CD4-positive, alpha-beta T cell treated with Interleukin-1 beta for 1 hour (primary cell): ENCODE measurements around the gene MGAM2.

Source experiments
- DNase-seq, 2 donors: peaks; one replicate each; pipeline ENCODE4 v3.0.0-alpha.2; 2020 to 2022

Gene MGAM2

DNA sequence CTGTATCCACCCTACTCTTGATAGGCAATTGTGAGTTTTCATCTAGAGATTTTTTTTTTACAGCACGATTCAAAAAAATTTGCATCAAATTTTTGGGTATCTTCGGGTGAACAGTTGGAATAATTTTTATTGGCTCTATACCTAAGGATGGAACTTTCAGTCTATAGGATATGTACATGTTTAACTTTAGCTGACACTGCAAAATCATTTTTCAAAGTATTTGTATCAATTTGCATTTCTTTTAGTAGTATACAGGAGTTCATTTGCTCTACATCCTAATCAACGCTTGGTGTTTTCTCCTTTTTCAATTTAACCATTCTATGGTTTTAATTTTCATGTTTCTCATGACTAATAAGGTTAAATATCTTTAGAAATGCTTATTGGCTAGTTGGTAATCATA, 11.7 kb downstream of the MGAM2 start:
- DNase-seq, result no peak

DNA sequence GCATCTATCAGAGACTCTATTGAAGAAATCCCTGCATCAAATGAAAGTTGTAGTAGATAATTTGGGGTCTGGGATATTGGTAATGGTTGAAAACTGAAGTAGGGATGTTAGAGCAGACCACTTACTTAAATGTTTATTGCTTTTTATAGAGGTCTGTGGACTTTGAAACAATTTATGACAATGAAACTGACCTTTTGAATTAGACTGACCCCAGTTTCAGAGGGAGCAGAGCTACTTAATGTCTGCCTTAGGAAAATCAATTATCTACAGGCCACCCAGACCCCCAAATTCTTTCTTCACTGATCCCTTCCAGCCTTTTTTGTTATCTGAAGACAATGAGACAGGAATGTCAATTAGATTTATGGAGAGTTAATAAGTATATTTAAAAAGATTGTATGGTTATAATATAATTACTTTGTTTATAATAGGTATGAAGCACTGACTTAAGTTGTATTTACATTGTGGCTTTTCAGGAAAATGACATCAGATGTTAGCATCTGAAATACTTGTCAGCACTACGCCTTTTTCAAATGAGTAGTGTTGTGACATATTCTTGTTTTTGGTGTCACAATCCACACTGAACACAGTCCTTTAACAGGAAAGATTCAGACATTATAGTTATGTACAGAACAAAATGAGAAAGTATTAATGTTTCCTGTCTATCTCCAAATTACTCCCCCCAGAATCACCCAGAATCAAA, 13.9 kb downstream of the MGAM2 start:
- no peak for DNase-seq

- no peak for DNase-seq
Observed at GRCh38 chr7:142130267-142130666, 18.7 kb downstream of the MGAM2 start.

- no peak for DNase-seq
Observed at GRCh38 chr7:142131439-142132185, 20.1 kb downstream of the MGAM2 start.

DNA sequence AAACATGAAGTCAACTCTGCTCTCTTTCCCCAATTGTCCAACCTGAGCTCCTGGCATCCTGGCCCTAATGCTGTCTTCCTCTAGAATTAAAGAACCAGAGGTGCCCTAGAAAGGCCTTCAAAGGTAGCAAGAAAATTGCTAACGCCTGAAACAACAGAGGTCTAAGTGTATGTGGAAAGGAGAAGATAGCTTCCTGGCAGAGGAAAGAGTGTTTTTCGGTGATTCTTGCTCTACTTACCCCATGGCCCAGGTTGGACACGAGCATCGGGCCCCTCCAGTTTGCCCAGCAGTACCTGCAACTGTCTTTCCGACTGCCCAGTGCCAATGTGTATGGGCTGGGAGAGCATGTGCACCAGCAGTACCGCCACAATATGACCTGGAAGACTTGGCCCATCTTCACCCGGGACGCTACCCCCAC, 22.2 kb downstream of the MGAM2 start:
- no peak for DNase-seq

DNA sequence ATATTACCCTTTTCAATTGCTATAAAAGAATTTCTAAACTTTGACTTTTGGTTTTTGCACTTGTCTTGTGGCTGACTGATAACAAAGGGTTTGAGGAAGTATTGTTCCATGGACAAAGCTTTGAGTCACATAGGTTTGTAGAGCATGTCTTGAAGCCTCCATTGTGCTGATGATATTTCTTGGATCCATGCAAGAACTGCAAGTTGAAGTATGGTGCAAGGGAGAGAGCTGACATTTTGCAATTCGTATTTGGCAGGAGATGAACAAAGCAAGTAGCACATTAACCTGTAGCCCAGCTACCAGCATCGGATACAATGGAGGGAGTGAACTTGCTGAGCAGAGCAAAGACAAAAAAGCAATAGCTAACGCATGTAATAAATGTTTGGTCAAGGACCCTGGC, 23.4 kb downstream of the MGAM2 start:
- no peak for DNase-seq

DNA sequence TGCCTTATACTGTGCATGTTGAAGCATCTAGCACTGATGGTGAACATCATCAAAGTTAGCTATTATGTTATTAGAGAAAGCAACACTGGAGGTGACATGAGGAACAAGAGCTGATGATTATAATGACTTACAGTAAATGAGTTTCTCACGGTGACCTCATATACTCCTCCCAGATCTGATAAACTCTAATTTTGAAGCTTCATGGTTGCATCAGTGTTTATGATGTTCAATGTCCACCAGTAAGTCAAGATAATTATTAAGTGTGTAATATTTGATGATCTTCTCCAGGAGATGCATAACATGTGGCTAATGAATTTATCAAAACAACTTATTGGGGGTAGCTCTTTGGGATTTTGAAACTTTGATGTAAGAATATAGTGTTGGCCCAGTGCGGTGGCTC, 27.5 kb downstream of the MGAM2 start:
- no peak for DNase-seq

- no peak for DNase-seq
Observed at GRCh38 chr7:142139597-142140400, 28.3 kb downstream of the MGAM2 start.

- DNase-seq, result no peak
Observed at GRCh38 chr7:142140401-142140959, 29.0 kb downstream of the MGAM2 start.

- no peak for DNase-seq
Observed at GRCh38 chr7:142142702-142143101, 31.2 kb downstream of the MGAM2 start.

GRCh38 chr7:142146124-142146523, 34.6 kb downstream of the MGAM2 start:
- DNase-seq, result no peak

DNA sequence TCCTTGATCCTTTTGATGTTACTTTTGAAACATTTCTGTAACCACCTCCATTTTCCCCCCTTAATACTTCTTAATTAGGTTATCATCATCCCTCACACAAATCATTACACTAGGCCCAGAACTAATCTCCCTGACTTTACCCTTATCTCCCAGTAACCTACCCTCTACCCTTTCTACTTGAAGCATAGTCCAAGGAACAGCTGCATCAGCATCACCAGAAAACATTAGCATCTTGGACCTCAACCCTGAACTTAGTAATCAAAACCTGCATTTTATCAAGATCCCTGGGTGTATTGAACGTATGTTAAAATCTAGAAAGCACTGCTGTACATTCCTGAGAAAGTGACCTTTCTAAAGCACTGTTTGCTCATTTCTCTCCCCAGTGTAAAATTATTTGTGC, 38.8 kb downstream of the MGAM2 start:
- no peak for DNase-seq

- DNase-seq, result no peak
Observed at GRCh38 chr7:142150869-142151268, 39.4 kb downstream of the MGAM2 start.

DNA sequence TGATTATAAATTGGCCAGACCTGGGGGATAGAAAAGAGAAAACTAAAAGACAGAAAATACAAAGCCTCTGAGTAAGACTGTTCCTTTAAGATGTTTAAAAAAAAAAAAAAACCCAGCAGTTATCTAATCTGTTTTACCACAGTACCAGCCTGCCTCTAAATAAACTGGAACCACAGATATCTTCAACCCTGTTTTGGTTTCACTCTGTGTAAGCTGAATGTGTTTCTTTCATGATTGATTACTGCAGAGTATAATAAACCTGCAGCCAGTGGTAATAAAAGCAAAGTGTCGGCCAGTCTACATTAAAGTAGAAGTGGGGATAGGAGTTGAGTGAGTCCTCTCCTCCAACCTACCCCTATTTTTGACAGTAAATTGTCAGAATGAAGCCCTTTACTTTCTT, 40.6 kb downstream of the MGAM2 start:
- no peak for DNase-seq

GRCh38 chr7:142153400-142153799, 41.9 kb downstream of the MGAM2 start:
- DNase-seq, result no peak

- DNase-seq, result no peak
Observed at GRCh38 chr7:142158736-142159496, 47.4 kb downstream of the MGAM2 start.

DNA sequence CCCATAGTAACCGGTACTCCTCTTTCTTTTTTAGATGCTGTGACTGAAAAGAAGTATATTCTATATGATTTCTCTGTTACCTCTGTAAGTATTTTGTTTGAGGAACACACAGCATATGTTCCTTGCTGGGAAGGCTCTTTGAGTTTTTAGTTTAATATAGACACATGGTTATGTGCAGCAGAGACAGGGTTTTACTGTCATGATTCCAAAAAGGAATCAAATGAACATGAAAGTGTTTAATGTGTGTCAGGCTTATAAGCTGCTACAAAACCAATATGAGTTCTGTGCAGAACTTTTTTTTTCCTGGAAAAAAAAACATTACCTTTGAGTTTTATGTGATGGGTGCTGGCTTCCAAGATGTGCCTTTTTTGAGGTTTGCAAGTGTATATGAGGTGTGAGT, 50.4 kb downstream of the MGAM2 start:
- no peak for DNase-seq

DNA sequence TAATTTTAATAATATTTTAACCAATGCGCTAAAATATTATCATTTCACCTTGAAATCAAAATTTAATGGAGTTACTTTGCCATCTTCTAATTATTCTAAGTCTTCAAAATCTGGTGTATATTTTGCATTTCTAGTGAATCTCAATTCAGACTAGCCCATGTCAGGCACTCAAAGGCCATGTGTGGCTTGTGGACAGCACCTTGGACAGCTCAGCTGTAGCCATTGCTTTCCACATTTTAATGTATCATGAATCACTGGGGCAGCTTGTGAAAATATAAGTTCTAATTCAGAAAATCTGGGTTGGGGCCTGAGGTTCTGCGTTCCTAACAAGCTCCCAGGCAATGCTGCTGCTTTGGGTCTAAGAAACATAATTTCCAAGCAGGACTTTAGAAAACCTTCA, 57.2 kb downstream of the MGAM2 start:
- DNase-seq, result no peak

DNA sequence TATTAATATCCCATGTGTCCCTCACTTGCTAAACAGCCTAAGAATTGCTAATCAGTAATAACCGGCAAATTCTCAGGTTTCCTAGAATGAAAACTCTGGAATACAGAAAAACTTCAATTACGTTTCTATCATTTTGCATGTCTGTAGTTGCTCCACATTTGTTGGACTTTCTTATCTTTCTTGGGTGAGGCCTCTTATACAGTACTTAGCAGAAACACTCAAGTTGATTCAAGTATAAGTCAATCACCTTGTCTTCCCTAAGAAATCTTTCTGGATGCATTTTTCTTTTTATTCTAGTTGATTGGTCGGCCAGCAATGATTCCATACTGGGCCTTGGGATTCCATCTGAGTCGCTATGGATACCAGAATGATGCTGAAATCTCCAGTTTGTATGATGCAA, 61.4 kb downstream of the MGAM2 start:
- no peak for DNase-seq

DNA sequence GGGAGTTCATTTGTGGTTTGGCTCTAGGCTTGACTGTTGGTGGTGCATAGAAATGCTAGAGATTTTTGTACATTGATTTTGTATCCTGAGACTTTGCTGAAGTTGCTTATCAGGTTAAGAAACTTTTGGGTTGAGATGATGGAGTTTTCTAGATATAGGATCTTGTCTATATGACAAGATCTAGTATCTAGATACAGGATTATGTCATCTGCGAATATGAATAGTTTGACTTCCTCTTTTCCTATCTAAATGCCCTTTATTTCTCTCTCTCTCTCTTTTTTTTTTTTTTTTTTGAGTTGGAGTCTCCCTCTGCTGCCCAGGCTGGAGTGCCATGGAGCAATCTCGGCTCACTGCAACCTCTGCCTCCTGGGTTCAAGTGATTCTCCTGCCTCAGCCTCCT, 62.9 kb downstream of the MGAM2 start:
- no peak for DNase-seq

DNA sequence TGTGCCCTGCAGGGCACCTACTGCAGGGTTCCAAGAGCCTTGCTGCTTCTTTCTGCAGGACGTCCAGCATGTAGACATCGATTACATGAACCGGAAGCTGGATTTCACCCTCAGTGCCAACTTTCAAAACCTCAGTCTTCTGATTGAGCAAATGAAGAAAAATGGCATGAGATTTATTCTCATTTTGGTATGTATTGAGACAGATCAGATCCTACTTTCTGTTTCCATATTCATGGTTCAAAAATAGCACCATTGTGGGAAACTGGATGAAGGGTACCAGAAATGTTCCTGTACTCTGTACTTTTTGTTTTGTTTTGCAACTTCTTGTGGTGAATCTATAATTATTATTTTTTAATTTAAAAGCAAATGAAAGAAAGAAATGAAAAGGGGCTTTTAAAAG, 64.1 kb downstream of the MGAM2 start:
- DNase-seq, result no peak

- DNase-seq, result no peak
Observed at GRCh38 chr7:142176901-142177300, 65.4 kb downstream of the MGAM2 start.

DNA sequence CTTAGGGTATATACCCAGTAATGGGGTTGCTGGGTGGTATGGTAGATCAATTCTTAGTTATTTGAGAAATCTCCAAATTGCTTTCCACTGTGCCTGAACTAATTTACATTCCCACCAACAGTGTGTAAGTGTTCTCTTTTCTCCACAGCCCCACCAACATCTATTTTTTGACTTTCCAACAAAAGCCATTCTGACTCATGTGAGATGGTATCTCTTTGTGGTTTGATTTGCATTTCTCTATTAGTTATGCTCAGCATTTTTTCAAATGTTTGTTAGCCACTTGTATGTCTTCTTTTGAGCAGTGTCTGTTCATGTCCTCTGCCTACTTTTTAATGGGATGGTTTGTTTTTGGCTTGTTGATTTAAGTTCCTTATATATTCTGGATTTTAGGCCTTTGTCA, 66.4 kb downstream of the MGAM2 start:
- DNase-seq, result no peak
